Loucy (cell line): ENCODE data around the gene KXD1.

Source experiments
- H2AFZ ChIP-seq: fragments of 200-600 bp; sonication (generic); 2 replicates; pipeline ENCODE4 v1.6.0; 2016; ENCODE audit warnings: antibody characterized with exemption, mild to moderate bottlenecking, low read length, moderate library complexity
- H3F3A ChIP-seq: fragments of 200-600 bp; 2 replicates; pipeline ENCODE4 v1.6.0; 2016; ENCODE audit warnings: antibody characterized with exemption, low read depth, mild to moderate bottlenecking
- H3K27me3 ChIP-seq: fragments of 200-600 bp; sonication (generic); 2 replicates; pipeline ENCODE4 v1.6.1; 2014; ENCODE audit warnings: low read length, mild to moderate bottlenecking; ENCODE audit not compliant: insufficient read depth, poor library complexity, severe bottlenecking
- H3K36me3 ChIP-seq: fragments of 200-600 bp; sonication (generic); 2 replicates; pipeline ENCODE4 v1.6.1; 2016; ENCODE audit warnings: low read length; ENCODE audit not compliant: insufficient read depth
- H3K4me1 ChIP-seq: fragments of 200-600 bp; sonication (generic); 2 replicates; pipeline ENCODE4 v1.5.1; 2014; ENCODE audit warnings: low read length, mild to moderate bottlenecking; ENCODE audit not compliant: insufficient read depth, poor library complexity, severe bottlenecking
- H3K4me2 ChIP-seq: fragments of 200-600 bp; sonication (generic); 2 replicates; pipeline ENCODE4 v1.6.0; 2014; ENCODE audit warnings: antibody characterized with exemption, low read length, low read depth, mild to moderate bottlenecking; ENCODE audit not compliant: poor library complexity, severe bottlenecking
- H3K4me3 ChIP-seq: fragments of 200-600 bp; sonication (generic); 2 replicates; pipeline ENCODE4 v1.5.1; 2014; ENCODE audit warnings: low read length, mild to moderate bottlenecking, mixed read lengths; ENCODE audit not compliant: poor library complexity, severe bottlenecking
- H3K79me2 ChIP-seq: fragments of 200-600 bp; sonication (generic); 2 replicates; pipeline ENCODE4 v1.6.1; 2014; ENCODE audit warnings: low read length; ENCODE audit not compliant: insufficient read depth
- H3K9ac ChIP-seq: fragments of 200-600 bp; sonication (generic); 2 replicates; pipeline ENCODE4 v1.6.0; 2014; ENCODE audit warnings: mild to moderate bottlenecking, low read depth, low read length, moderate library complexity; ENCODE audit not compliant: poor library complexity, severe bottlenecking
- H3K9me2 ChIP-seq: fragments of 200-600 bp; sonication (generic); replicated peaks from 2 replicates; pipeline ENCODE4 v1.6.1; 2016; ENCODE audit warnings: low read depth, low read length, mixed read lengths
- H3K9me3 ChIP-seq: fragments of 200-600 bp; sonication (generic); 2 replicates; pipeline ENCODE4 v1.6.1; 2014; ENCODE audit warnings: mild to moderate bottlenecking, antibody characterized with exemption, low read length, low read depth; ENCODE audit not compliant: insufficient read depth
- H4K20me1 ChIP-seq: fragments of 200-600 bp; sonication (generic); 2 replicates; pipeline ENCODE4 v1.6.0; 2014; ENCODE audit warnings: antibody characterized with exemption, low read length, mild to moderate bottlenecking; ENCODE audit not compliant: insufficient read depth, poor library complexity, severe bottlenecking
- CTCF ChIP-seq: fragments of 200-600 bp; sonication (generic); conservative IDR thresholded peaks from 2 replicates; pipeline ENCODE4 v1.5.1; 2014; ENCODE audit warnings: mild to moderate bottlenecking, antibody characterized with exemption, low read length
- EZH2phosphoT487 ChIP-seq: fragments of 200-600 bp; IDR thresholded peaks from 2 replicates; pipeline ENCODE4 v1.6.1; 2018; ENCODE audit warnings: antibody characterized with exemption, mild to moderate bottlenecking, moderate library complexity, borderline replicate concordance

The KXD1 gene

GRCh38 chr19:18593367-18594095 lies 35.9 kb downstream of the KXD1 start:
- H3K4me1 ChIP-seq = peaks cover 10% of the 10 kb centered on the region
- peaks cover 7% of the 10 kb centered on the region for H3K79me2 ChIP-seq
- H3K4me3 ChIP-seq = no peak overlapping the region
- H3K27me3 ChIP-seq = no peaks in the 10 kb centered on the region
- H2AFZ ChIP-seq = no peak overlapping the region
- H3K36me3 ChIP-seq = no peaks in the 10 kb centered on the region
- H3K4me2 ChIP-seq = peak overlapping the region; percentile 84
- peaks cover 4% of the 10 kb centered on the region for H4K20me1 ChIP-seq
- H3K9me2 ChIP-seq = no peaks in the 10 kb centered on the region
- H3F3A ChIP-seq = no peaks in the 10 kb centered on the region
- TF ChIP-seq EZH2phosphoT487 (no peak), CTCF (no peak)
- no peak overlapping the region for H3K9ac ChIP-seq
- no peaks in the 10 kb centered on the region for H3K9me3 ChIP-seq

GRCh38 chr19:18594096-18594823 lies 36.6 kb downstream of the KXD1 start:
- Histone ChIP-seq H3K4me2 (peak overlapping the region; percentile 84), H3K27me3 (no peaks in the 10 kb centered on the region), H3K4me3 (peak overlapping the region; percentile 67), H4K20me1 (peaks cover 4% of the 10 kb centered on the region), H3F3A (no peaks in the 10 kb centered on the region), H3K9me2 (no peaks in the 10 kb centered on the region), H3K9me3 (no peaks in the 10 kb centered on the region), H3K4me1 (peaks cover 10% of the 10 kb centered on the region), H2AFZ (peak overlapping the region; percentile 72), H3K36me3 (no peaks in the 10 kb centered on the region), H3K9ac (peak overlapping the region; percentile 62), H3K79me2 (peaks cover 7% of the 10 kb centered on the region)
- TF ChIP-seq EZH2phosphoT487 (no peak), CTCF (peak; percentile 73)

- Histone ChIP-seq H3K79me2 (peaks cover 4% of the 10 kb centered on the region), H4K20me1 (no peaks in the 10 kb centered on the region)
These were observed 37.2 kb downstream of the KXD1 start for GRCh38 chr19:18594824-18595373.

More at GRCh38 chr19:18594824-18595373, 37.2 kb downstream of the KXD1 start:
- Histone ChIP-seq H3K36me3 (no peaks in the 10 kb centered on the region), H3F3A (no peaks in the 10 kb centered on the region), H3K9me3 (no peaks in the 10 kb centered on the region), H3K4me3 (peak overlapping the region; percentile 67), H3K9me2 (no peaks in the 10 kb centered on the region), H2AFZ (peak overlapping the region; percentile 72; the same call in 1 of the 2 replicates), H3K4me2 (peak overlapping the region; percentile 84), H3K27me3 (no peaks in the 10 kb centered on the region), H3K4me1 (peaks cover 6% of the 10 kb centered on the region), H3K9ac (peak overlapping the region; percentile 62)
- no peak for TF ChIP-seq CTCF
- no peak for TF ChIP-seq EZH2phosphoT487
